CD14-positive monocyte (primary cell): ENCODE results near the gene IKZF2. TPM values are rescaled to one million over a fixed set of nuclear protein-coding genes. Genes with fewer than 3 reads are reported as not detected.

Experiments
- DNase-seq, 3 donors: peaks; one replicate each; pipeline ENCODE4 v3.0.0-alpha.2; 2011 to 2022
- H2AFZ ChIP-seq: 2 replicates; pipeline ENCODE4 v1.6.0; 2012; ENCODE audit warnings: mild to moderate bottlenecking, low read depth, low read length, inconsistent platforms; ENCODE audit not compliant: insufficient read depth, poor library complexity, severe bottlenecking
- H3K27ac ChIP-seq, 2 donors: 1 replicate in 1 of 2; 2 replicates in 1 of 2; pipeline ENCODE4 v1.5.1; 2012 to 2013; ENCODE audit warnings: low read length in 2 of 2, control low read depth in 1 of 2, inconsistent platforms in 1 of 2, low read depth in 1 of 2, mild to moderate bottlenecking in 1 of 2
- H3K27me3 ChIP-seq, 2 donors: one replicate each; pipeline versions ENCODE4 v1.6.0 to v1.6.1; 2011 to 2013; ENCODE audit warnings: low read length in 2 of 2; ENCODE audit not compliant: control insufficient read depth in 2 of 2, insufficient read depth in 2 of 2
- H3K36me3 ChIP-seq, 2 donors: replicated peaks in 1 of 2; 1 replicate in 1 of 2; 2 replicates in 1 of 2; pipeline versions ENCODE4 v1.5.1 to v1.6.1; 2012 to 2013; ENCODE audit warnings: low read length in 2 of 2, control low read depth in 1 of 2, inconsistent platforms in 1 of 2, mild to moderate bottlenecking in 1 of 2; ENCODE audit not compliant: insufficient read depth in 2 of 2, control insufficient read depth in 1 of 2
- H3K4me1 ChIP-seq, 2 donors: 1 replicate in 1 of 2; 2 replicates in 1 of 2; pipeline versions ENCODE4 v1.5.1 to v1.6.1; 2012 to 2013; ENCODE audit warnings: low read length in 2 of 2, control low read depth in 1 of 2, inconsistent platforms in 1 of 2, mild to moderate bottlenecking in 1 of 2, moderate library complexity in 1 of 2; ENCODE audit not compliant: insufficient read depth in 2 of 2, control insufficient read depth in 1 of 2
- H3K4me2 ChIP-seq: replicated peaks from 2 replicates; pipeline ENCODE3; 2012; ENCODE audit warnings: low read length, moderate library complexity, mild to moderate bottlenecking; ENCODE audit not compliant: poor library complexity, severe bottlenecking; ENCODE audit errors: extremely low read depth
- H3K4me3 ChIP-seq, 3 experiments: fragments of 200-600 bp in 1 of 3; sonication (generic) in 1 of 3; replicated peaks in 1 of 3; 1 replicate in 2 of 3; 2 replicates in 1 of 3; pipeline ENCODE4 v1.5.1; 2011 to 2013; ENCODE audit warnings: low read length in 3 of 3, mild to moderate bottlenecking in 3 of 3, control low read depth in 2 of 3, low read depth in 2 of 3, inconsistent platforms in 1 of 3, moderate library complexity in 1 of 3
- H3K79me2 ChIP-seq: 2 replicates; pipeline ENCODE4 v1.6.0; 2012; ENCODE audit warnings: mild to moderate bottlenecking, control low read depth, inconsistent platforms, low read length, moderate library complexity; ENCODE audit not compliant: insufficient read depth
- H3K9ac ChIP-seq: 2 replicates; pipeline ENCODE4 v1.6.0; 2017; ENCODE audit warnings: low read length, mild to moderate bottlenecking; ENCODE audit not compliant: insufficient read depth, poor library complexity, severe bottlenecking
- H3K9me3 ChIP-seq, 2 donors: replicated peaks in 1 of 2; 1 replicate in 1 of 2; 2 replicates in 1 of 2; pipeline versions ENCODE4 v1.5.1 to v1.6.1; 2012 to 2013; ENCODE audit warnings: low read length in 2 of 2, control low read depth in 1 of 2; ENCODE audit not compliant: control insufficient read depth in 1 of 2, insufficient read depth in 1 of 2
- H4K20me1 ChIP-seq: 2 replicates; pipeline ENCODE4 v1.6.0; 2012; ENCODE audit warnings: mild to moderate bottlenecking, low read length, control low read depth, moderate library complexity; ENCODE audit not compliant: insufficient read depth
- H3K27ac Mint-ChIP-seq, 7 donors: one replicate each; pipeline ENCODE4 v1.8.0; 2020; ENCODE audit warnings: mild to moderate bottlenecking in 7 of 7, mixed read lengths in 7 of 7, moderate library complexity in 6 of 7, inconsistent platforms in 2 of 7
- H3K27me3 Mint-ChIP-seq, 3 donors: one replicate each; pipeline ENCODE4 v1.8.0; 2021 to 2022; ENCODE audit warnings: low read depth in 3 of 3, mild to moderate bottlenecking in 3 of 3, mixed read lengths in 3 of 3, moderate library complexity in 3 of 3, inconsistent platforms in 1 of 3
- H3K36me3 Mint-ChIP-seq, 2 donors: one replicate each; pipeline ENCODE4 v1.8.0; 2020; ENCODE audit warnings: mixed read lengths in 2 of 2, inconsistent platforms in 1 of 2, mild to moderate bottlenecking in 1 of 2
- H3K4me1 Mint-ChIP-seq: one replicate; pipeline ENCODE4 v1.8.0; 2020; ENCODE audit warnings: mild to moderate bottlenecking, mixed read lengths
- H3K4me3 Mint-ChIP-seq, 2 donors: one replicate each; pipeline ENCODE4 v1.8.0; 2020; ENCODE audit warnings: mild to moderate bottlenecking in 2 of 2, mixed read lengths in 2 of 2, moderate library complexity in 1 of 2
- H3K9me3 Mint-ChIP-seq, 7 donors: one replicate each; pipeline ENCODE4 v1.8.0; 2020 to 2022; ENCODE audit warnings: mixed read lengths in 7 of 7, mild to moderate bottlenecking in 6 of 7, moderate library complexity in 6 of 7, inconsistent platforms in 2 of 7
- intact Hi-C, 2 donors: fragments of 100-400 bp; cut with micrococcal nuclease; formaldehyde crosslinking; loops; one replicate each; pipeline versions ENCODE4 v1.15.0 to v1.15.1; 2023
- polyA plus RNA-seq, 3 donors: library from polyadenylated mRNA; depleted of rRNA in 1 of 3; unstranded in 2 of 3; stranded (reverse) in 1 of 3; fragments of 300-500 nt in 2 of 3; fragments of >200 nt in 1 of 3; fragmentation: Illumina TruSeq in 2 of 3; gene quantifications; 1 replicate in 2 of 3; 2 replicates in 1 of 3; pipeline ENCODE4 v1.2.3, GENCODE V29; 2012 to 2021
- TF ChIP-seq, protein P1 (sequence below): fragments of 200-600 bp; IDR thresholded peaks from one replicate; pipeline ENCODE4 v1.8.0; 2022; ENCODE audit warnings: antibody characterized with exemption, mild to moderate bottlenecking

The IKZF2 gene
- polyA plus RNA-seq, 3 donors: 0.10 to 0.12 (median 0.11) TPM

DNA sequence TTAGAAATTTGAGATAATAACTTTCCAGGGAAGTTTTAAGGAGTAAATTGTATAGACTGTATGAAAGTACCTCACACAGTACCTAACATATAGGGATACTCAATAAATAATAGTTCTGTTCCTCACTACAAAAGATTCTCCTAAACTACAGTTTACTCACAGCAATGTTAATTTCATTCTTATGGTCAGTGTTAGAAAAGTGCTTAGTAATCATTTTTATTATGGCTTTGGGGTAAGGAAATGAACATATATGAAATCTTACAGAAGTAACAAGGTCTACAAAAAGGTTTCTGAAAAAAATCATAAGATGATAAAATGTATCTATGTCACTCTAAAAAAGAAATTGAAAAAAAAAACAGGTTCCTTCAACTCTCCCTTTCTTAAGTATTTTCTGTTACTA is 67.2 kb downstream of the IKZF2 start:
- Mint-ChIP-seq H3K27me3 (peaks cover 0 to 2% (median 0%) of the 10 kb centered on the region in 3 donors), H3K27ac (no peak overlapping the region), H3K4me3 (no peak overlapping the region), H3K36me3 (no peaks in the 10 kb centered on the region), H3K9me3 (peaks cover 0 to 3% (median 0%) of the 10 kb centered on the region in 7 donors), H3K4me1 (no peaks in the 10 kb centered on the region)
- Histone ChIP-seq H3K27ac (no peak overlapping the region), H3K9me3 (no peaks in the 10 kb centered on the region), H2AFZ (no peak overlapping the region), H3K4me1 (no peaks in the 10 kb centered on the region), H3K9ac (no peak overlapping the region), H3K4me2 (no peak overlapping the region), H4K20me1 (no peaks in the 10 kb centered on the region), H3K36me3 (no peaks in the 10 kb centered on the region), H3K27me3 (no peaks in the 10 kb centered on the region), H3K79me2 (no peaks in the 10 kb centered on the region), H3K4me3 (no peak overlapping the region)
- TF ChIP-seq, protein P1, sequence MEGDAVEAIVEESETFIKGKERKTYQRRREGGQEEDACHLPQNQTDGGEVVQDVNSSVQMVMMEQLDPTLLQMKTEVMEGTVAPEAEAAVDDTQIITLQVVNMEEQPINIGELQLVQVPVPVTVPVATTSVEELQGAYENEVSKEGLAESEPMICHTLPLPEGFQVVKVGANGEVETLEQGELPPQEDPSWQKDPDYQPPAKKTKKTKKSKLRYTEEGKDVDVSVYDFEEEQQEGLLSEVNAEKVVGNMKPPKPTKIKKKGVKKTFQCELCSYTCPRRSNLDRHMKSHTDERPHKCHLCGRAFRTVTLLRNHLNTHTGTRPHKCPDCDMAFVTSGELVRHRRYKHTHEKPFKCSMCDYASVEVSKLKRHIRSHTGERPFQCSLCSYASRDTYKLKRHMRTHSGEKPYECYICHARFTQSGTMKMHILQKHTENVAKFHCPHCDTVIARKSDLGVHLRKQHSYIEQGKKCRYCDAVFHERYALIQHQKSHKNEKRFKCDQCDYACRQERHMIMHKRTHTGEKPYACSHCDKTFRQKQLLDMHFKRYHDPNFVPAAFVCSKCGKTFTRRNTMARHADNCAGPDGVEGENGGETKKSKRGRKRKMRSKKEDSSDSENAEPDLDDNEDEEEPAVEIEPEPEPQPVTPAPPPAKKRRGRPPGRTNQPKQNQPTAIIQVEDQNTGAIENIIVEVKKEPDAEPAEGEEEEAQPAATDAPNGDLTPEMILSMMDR: no peak
- DNase-seq: no peak
- intact Hi-C loops: no loop called here

DNA sequence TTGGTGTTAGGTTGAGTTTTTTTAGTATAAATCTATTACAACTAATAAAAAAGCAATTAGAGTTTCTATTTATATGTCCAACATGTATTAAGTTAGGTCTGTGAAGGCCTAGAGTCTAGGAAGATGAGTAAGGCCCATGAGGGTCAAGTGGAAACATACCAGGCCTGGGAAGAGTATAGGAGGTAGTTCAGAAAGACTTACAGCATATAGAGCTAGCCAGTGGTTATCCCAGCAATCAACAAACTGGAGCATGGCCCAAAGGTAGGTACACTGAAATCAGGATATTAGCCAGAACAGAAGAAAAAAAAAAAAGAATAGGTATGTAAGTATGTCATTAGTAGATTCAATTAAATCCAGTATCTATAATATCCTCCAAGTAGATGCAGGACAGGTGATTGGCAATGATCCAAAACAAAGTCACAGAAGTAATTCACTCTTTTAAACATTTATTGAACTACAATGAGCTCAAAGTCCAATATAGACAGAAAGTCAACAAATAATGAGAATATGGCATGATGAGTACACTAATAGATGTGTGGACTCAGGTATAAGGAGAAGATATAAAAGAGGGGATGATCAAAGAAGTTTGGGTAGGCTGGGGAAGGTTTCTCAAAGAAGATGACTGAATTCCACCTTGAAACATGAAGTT is 70.3 kb downstream of the IKZF2 start:
- Mint-ChIP-seq H3K27me3 (peaks cover 0 to 4% (median 0%) of the 10 kb centered on the region in 3 donors), H3K4me1 (no peaks in the 10 kb centered on the region), H3K27ac (no peak overlapping the region), H3K4me3 (no peak overlapping the region), H3K36me3 (no peaks in the 10 kb centered on the region), H3K9me3 (peaks cover 0 to 3% (median 2%) of the 10 kb centered on the region in 7 donors)
- no peak for DNase-seq
- TF ChIP-seq, protein P1: no peak
- Histone ChIP-seq H3K27me3 (no peaks in the 10 kb centered on the region), H3K36me3 (no peaks in the 10 kb centered on the region), H3K27ac (no peak overlapping the region), H3K9me3 (no peaks in the 10 kb centered on the region), H3K79me2 (no peaks in the 10 kb centered on the region), H3K9ac (no peak overlapping the region), H3K4me1 (no peaks in the 10 kb centered on the region), H3K4me2 (no peak overlapping the region), H4K20me1 (no peaks in the 10 kb centered on the region), H2AFZ (no peak overlapping the region), H3K4me3 (no peak overlapping the region)
- intact Hi-C loops: no loop called here
